ENCODE measurements around the gene CPXCR1.
"Not testable (repeated sequence)": the region's sequence is repeated elsewhere in the genome, so short reads cannot be mapped to it uniquely, and the experiment has no call there.

CPXCR1 gene

DNA sequence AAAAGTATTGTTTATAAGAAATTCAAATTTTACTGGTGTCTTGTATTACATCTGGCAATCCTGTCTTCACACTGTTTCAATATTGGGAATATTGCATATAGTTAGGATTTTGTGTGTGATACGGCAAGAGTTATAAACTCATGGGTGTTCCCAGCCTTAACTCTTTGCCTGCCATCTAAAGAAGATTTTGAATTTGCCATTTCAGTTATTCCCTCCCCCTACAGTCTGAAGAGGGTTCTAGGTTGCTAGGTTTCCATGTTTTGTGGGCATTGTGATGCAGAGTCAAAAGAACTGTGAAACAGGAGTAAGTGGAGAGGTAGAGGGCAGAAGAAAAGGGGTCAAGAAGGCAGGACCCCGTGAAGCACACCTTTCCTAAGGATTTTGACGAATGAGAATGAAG is at the start of gene CPXCR1:
Gene CPXCR1, plus strand, starts transcription at position 301 of the 400 bp plus-strand sequence. CDS start 6,190 bp downstream, outside the sequence.
- no peak for TF ChIP-seq CTCF (conservative IDR thresholded peaks at IDR 0.05)
- H3K27ac ChIP-seq = no peak within 1 kb of the TSS

DNA sequence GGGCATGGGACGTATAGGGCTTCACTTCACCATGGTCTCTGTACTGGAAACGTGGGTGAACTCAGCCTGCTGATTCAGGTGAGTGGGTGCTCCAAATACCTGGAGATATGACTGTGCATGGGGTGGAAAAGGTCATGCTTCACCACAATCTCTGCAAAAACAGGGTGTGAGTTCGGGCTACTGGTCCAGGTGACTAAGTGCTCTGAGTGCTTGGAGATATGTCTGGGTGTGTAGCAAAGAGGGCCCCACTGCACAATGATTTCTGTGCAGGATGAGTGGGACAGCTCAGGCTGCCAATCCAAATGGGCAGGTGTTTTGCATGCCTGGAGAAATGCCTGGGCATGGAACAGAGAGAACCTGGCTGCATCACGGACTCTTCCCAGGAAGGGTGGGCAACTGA is 11.2 kb upstream of the CPXCR1 start:
- no peak overlapping the region for H3K27ac ChIP-seq
- no peak for TF ChIP-seq CTCF (conservative IDR thresholded peaks at IDR 0.05)

- H3K27ac ChIP-seq = not testable (repeated sequence)
Observed at GRCh38 chrX:88746215-88746614, 810 bp upstream of the CPXCR1 start.

DNA sequence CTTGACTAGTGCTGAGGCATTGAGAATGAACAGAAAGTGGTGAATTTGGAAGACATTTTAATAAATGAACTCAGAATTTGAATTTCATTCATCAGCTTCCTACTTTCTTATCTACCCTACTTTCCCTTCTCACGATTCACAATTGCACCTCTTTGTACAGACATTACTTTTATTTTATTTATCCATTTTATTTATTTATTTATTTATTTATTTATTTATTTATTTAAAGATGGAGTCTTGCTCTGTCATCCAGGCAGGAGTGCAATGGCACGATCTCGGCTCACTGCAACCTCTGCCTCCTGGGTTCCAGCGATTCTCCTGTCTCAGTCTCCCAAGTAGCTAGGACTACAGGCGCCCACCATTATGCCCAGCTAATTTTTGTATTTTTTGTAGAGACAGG is 5.3 kb downstream of the CPXCR1 start:
- not testable (repeated sequence) for H3K27ac ChIP-seq

GRCh38 chrX:88789825-88790224 is 42.8 kb downstream of the CPXCR1 start:
- no peak overlapping the region for H3K27ac ChIP-seq
- no peak for TF ChIP-seq CTCF (conservative IDR thresholded peaks at IDR 0.05)
